GM21619 (cell line): ENCODE measurements around the gene SURF6.

Source experiments
- ATAC-seq: cut with Tn5 transposase; IDR thresholded peaks from one replicate; pipeline ENCODE4 v1.9.1; 2021; ENCODE audit not compliant: unreplicated experiment

Gene SURF6

DNA sequence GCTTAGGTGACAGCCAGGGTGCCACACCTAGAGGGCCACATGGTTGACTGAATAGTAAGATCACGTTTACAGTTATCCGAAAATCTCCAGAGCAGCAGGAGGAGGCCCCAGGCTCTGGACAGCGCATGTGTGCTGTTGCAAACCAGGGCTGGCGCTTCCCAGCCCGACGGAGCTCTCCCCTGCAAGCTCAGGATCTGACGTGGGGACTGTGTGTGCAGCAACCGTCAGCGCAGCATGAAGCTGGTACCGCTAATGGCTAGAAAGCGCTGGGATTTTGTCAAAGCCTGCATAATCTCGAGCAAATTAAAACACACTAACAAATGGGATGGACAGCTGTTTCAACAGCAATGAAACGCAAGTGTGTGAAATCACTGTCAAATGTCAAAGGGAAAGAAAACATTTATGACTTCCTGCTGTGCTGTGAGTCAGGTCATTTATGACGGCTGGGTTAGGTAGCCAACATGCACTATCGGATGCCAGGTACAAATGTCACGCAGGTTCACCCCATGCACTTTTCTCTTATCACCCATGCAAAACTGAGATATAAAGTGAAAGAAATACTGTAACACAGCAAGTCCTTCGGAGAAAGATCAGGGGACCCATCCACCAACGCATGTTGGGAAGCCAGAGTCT is 32.4 kb upstream of the SURF6 start:
- ATAC-seq, result no peak

DNA sequence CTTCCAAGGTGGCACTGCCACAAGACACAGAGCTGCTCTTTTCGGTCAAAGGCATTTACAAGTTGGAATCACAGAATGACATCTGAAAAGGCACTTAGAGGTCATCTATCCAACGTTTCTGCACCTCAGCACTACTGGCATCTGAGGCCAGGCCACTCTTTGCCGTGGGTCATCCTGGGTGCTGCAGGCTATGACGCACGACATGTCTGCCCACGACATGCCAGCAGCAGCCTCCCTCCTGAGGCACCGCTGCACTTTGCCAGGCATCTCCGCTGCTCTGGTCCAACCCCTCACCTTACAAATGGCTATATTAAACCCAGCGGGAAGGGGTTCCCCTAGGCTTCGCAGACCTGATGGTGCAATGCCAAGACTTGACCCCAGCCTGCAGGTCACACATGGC is 31.8 kb upstream of the SURF6 start:
- no peak for ATAC-seq

DNA sequence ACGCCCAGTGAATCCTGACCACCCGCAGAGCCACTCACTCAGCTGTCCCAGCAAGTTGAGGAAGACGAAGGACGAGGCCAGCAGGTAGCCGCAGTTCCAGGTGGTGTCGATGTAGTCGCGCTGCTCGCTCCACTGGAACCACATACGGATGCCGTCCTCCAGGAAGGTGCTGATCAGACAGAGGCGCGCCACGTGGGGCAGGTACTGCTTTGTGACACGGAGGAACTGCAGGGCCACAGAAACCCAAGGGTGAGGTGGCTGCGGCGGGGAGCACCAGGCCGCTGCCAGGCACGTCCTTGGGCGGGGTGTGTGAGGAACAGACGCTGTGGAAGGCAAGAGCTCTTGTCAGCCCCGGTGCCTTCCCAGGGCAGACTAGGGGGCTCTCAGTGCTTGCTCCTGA is 31.2 kb upstream of the SURF6 start:
- no peak for ATAC-seq

- ATAC-seq, result no peak
Observed at GRCh38 chr9:133366435-133366834, 30.4 kb upstream of the SURF6 start.

GRCh38 chr9:133362359-133363044 is 26.5 kb upstream of the SURF6 start:
- no peak for ATAC-seq

DNA sequence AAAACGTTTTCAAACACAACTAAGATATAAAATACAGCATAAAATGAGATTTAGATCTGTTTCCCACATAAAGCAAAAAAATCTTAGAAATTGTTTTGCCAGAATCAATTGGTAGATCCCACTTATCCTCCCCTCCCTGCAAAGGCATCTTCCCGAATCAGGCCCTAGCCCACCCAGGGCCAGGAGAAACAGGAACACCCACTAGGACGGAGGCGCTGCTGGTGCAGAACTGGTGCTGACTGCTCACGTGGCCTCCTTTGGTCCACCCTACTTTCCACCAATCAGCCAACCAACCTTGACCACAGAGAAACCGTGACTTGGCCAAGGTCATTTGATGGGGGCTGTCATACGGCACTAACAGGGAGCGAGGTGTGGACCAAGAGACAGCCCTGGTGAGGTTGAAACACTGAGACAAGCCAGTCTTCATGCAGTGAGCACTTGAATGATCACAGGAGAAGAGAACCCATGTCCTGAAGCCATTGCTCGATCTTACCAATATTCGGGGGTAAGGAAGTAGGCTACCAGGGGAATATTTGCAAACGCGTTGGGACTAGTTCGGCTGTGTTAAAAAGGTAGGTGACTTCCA is 25.6 kb upstream of the SURF6 start:
- ATAC-seq, result no peak

GRCh38 chr9:133360400-133361393 is 24.7 kb upstream of the SURF6 start:
- no peak for ATAC-seq

GRCh38 chr9:133359399-133360175 is 23.6 kb upstream of the SURF6 start:
- ATAC-seq, result no peak

DNA sequence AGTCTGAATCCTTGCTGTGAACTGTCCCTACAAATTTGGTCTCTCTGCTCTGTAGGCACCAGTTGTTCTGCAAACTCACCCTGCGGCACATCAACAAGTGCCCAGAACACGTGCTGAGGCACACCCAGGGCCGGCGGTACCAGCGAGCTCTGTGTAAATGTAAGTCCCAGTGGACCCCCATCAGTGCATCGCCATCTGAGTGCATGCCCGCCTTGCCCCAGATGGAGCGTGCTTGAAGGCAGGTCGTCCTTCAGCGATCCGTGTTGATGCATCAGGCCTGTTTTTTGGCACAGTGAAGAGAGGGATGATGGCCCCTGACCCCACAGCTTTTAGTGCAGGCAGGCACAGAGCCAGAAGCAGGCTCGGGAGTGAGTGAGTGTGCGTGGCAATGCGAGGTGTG is 21.7 kb upstream of the SURF6 start:
- ATAC-seq, result no peak

- ATAC-seq, result peak; percentile 66
Observed at GRCh38 chr9:133356391-133357091, 20.6 kb upstream of the SURF6 start, which contains the start of the genes SURF1 and SURF2. TSS of gene SURF1 (minus strand) at chr9:133356487. CDS start at chr9:133356453, 34 bp downstream. TSS of gene SURF2 (plus strand) at chr9:133356550. CDS start at chr9:133356593, 43 bp downstream.

GRCh38 chr9:133355881-133356357 is 19.9 kb upstream of the SURF6 start:
- ATAC-seq, result peak; percentile 21

- no peak for ATAC-seq
Observed at GRCh38 chr9:133354766-133355165, 18.8 kb upstream of the SURF6 start.

DNA sequence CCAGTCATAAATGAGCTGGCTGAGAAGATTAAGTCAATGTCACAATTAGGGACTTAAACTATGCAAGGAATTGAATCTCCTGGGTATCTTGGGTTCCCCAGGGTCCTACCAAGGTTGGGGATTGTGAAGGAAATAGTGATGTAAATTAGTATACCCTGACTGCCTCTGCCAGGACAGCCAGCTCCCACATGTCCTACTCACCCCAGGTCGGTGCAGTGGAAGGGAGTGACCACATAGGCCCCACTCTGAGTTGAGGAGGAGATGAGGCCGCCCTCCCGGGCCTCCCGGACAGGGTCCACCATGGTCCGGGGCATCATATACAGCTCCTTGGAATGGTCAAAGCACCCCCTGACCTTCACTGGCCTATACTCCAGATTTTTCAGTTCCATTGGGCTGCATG is 17.6 kb upstream of the SURF6 start:
- ATAC-seq, result no peak

DNA sequence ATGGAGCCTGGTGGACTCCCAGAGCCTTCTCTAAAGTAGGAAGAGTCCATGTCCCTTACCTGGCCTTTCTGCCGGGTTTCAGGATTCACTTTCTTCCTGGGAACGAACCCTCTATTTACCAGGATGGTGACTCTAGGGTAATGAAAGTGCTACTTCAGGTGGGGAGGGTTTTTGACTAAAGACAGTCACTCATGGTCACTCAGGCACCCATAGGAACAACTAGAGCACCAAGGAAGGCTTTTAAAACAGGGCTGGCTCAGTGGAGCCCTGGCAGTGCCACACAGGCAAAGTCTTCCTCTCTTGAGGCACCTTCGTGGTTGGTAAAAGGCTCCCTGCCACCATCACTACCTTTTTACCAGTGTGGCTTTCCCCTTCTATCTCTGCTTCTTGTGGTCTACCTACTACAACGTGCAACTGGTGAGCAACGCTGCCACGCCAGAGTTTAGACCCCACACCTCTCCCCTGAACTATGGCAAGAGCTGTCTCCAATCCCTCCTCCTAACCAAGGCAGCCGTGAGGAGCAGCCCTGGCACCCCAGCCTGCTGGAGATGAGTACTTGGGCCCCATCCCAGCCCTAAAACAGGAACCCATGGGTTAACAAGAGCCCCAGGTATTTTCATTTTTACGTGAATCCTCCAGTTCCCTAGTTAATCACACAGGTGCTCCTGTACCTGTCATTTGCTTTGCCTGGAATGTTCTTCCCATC is 16.8 kb upstream of the SURF6 start:
- ATAC-seq, result no peak

- no peak for ATAC-seq
Observed at GRCh38 chr9:133351908-133352634, 16.1 kb upstream of the SURF6 start.

GRCh38 chr9:133351526-133351907 is 15.5 kb upstream of the SURF6 start:
- ATAC-seq, result no peak

DNA sequence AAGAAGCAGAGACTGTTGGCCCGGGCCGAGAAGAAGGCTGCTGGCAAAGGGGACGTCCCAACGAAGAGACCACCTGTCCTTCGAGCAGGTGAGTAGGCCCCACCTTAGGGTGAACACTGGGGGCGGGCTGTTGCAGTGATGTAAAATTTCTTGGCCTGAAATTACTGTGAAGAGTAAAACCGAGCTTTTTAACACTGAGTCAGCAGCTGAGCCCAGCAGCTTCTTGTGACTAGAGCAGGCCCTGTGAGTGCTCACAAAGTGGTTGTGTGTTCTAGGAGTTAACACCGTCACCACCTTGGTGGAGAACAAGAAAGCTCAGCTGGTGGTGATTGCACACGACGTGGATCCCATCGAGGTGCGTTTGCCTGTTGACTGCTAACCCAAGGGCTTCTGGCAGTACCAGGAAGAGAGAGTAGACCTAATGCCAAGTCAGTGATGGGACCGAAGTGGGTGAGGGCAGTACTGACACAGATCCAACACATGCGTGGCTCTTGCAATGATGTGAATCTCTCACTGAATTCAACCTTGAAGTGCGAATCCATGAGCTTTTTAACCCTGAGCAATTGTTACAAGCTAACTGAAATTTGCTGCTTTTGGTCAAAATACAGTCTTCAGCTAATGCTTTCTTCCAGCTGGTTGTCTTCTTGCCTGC is 14.1 kb upstream of the SURF6 start:
- no peak for ATAC-seq
